GM13977 (cell line): Measurements from ENCODE around the gene CDKN2AIP.

ENCODE experiments used
- DNase-seq: peaks from one replicate; pipeline ENCODE4 v3.0.0; 2012; ENCODE audit warnings: low spot score
- CTCF ChIP-seq: IDR thresholded peaks from 2 replicates; pipeline ENCODE4 v1.5.1; 2012; ENCODE audit warnings: mild to moderate bottlenecking, control low read depth; ENCODE audit not compliant: insufficient read depth; ENCODE audit errors: extremely low read depth, missing control alignments
- in situ Hi-C: fragments of 300-500 bp; cut with MboI; formaldehyde crosslinking; loops from one replicate; pipeline ENCODE4 v1.12.0; 2022; ENCODE audit warnings: low sequenced_read_pairs, low pct_unique_long_range_greater_than_20kb, mixed read lengths, inconsistent platforms; ENCODE audit not compliant: unreplicated experiment

The CDKN2AIP gene

GRCh38 chr4:183399616-183400015 lies 44.8 kb upstream of the CDKN2AIP start:
- in situ Hi-C loops, result no loop called here
- no peak for DNase-seq

GRCh38 chr4:183400035-183400434 lies 44.4 kb upstream of the CDKN2AIP start:
- no peak for TF ChIP-seq CTCF
- in situ Hi-C loops, result no loop called here

More at GRCh38 chr4:183399616-183400015, 44.8 kb upstream of the CDKN2AIP start:
- TF ChIP-seq CTCF, result no peak

GRCh38 chr4:183401473-183401872 lies 43.0 kb upstream of the CDKN2AIP start:
- in situ Hi-C loops, result no loop called here
- TF ChIP-seq CTCF, result no peak
- DNase-seq, result no peak

More at GRCh38 chr4:183400035-183400434, 44.4 kb upstream of the CDKN2AIP start:
- DNase-seq, result no peak

- no peak for TF ChIP-seq CTCF
- no peak for DNase-seq
- in situ Hi-C loops, result no loop called here
Measured at GRCh38 chr4:183402771-183403170, 41.7 kb upstream of the CDKN2AIP start.

- TF ChIP-seq CTCF, result no peak
- no peak for DNase-seq
- in situ Hi-C loops, result no loop called here
Measured at GRCh38 chr4:183403486-183403885, 41.0 kb upstream of the CDKN2AIP start.

- DNase-seq, result no peak
- TF ChIP-seq CTCF, result no peak
- in situ Hi-C loops, result no loop called here
Measured at GRCh38 chr4:183403961-183404360, 40.5 kb upstream of the CDKN2AIP start.

GRCh38 chr4:183405303-183405702 lies 39.1 kb upstream of the CDKN2AIP start:
- no peak for DNase-seq
- no peak for TF ChIP-seq CTCF
- in situ Hi-C loops, result no loop called here
